Testis (tissue), 3 donors: Measurements from ENCODE around the gene RFXAP. TPM values are rescaled to one million over a fixed set of nuclear protein-coding genes. Genes with fewer than 3 reads are reported as not detected.

ENCODE experiments used
- DNase-seq: peaks from one replicate; pipeline ENCODE4 v3.0.0-alpha.2; 2019
- H3K27ac ChIP-seq, 2 donors: fragments of 200-600 bp; sonication (generic); one replicate each; pipeline ENCODE4 v1.5.1; 2019
- H3K27me3 ChIP-seq: fragments of 200-600 bp; sonication (generic); one replicate; pipeline ENCODE4 v1.5.1; 2019
- H3K36me3 ChIP-seq: fragments of 200-600 bp; sonication (generic); one replicate; pipeline ENCODE4 v1.5.1; 2017; ENCODE audit warnings: low read depth; ENCODE audit errors: missing control alignments
- H3K4me1 ChIP-seq: fragments of 200-600 bp; sonication (generic); one replicate; pipeline ENCODE4 v1.5.1; 2019
- H3K4me3 ChIP-seq, 2 donors: fragments of 200-600 bp; sonication (generic); one replicate each; pipeline ENCODE4 v1.5.1; 2017 to 2019
- H3K9me3 ChIP-seq: fragments of 200-600 bp; sonication (generic); one replicate; pipeline ENCODE4 v1.5.1; 2017
- POLR2A ChIP-seq: fragments of 450-650 bp; IDR thresholded peaks from one replicate; pipeline ENCODE4 v1.6.1; 2017; ENCODE audit warnings: antibody characterized with exemption, mild to moderate bottlenecking, moderate library complexity
- WGBS, 2 donors: methylation state at CpG; one replicate each; pipeline ENCODE4 v1.1.5; 2018; 5-methylcytosine and 5-hydroxymethylcytosine counted together
- intact Hi-C: fragments of 100-400 bp; cut with DNase I; formaldehyde crosslinking; loops from one replicate; pipeline ENCODE4 v1.15.1; 2023; ENCODE audit warnings: low total_unique reads
- polyA plus RNA-seq: library from polyadenylated mRNA; stranded (reverse); fragments of 350-450 nt; fragmentation: Illumina TruSeq; extraction: RNeasy Lipid Tissue Mini Kit (QIAGEN cat#74804); gene quantifications from one replicate; pipeline ENCODE4 v1.2.3, GENCODE V29; 2014; ENCODE audit warnings: low read depth, low replicate concordance; ENCODE audit not compliant: insufficient read depth
- total RNA-seq, 2 donors: library from RNA; depleted of rRNA; stranded (reverse); fragments of >200 nt; gene quantifications; one replicate each; pipeline ENCODE4 v1.2.3, GENCODE V29; 2016
- TF ChIP-seq, protein P1 (sequence below), 3 experiments: fragments of 450-650 bp in 2 of 3; fragments of 200-600 bp in 1 of 3; sonication (generic) in 1 of 3; IDR thresholded peaks; one replicate each; pipeline ENCODE4 v1.5.1; 2016 to 2019; ENCODE audit warnings: antibody characterized with exemption in 3 of 3, mild to moderate bottlenecking in 2 of 3, moderate library complexity in 1 of 3

Gene RFXAP
- total and polyA plus RNA-seq, 3 donors from 2014 or later = 6.6 to 11.1 (median 10.3) TPM

GRCh38 chr13:36831291-36831690 is 12.3 kb downstream of the RFXAP start:
- no peaks in the 10 kb centered on the region for H3K27me3 ChIP-seq
- H3K9me3 ChIP-seq = no peaks in the 10 kb centered on the region
- intact Hi-C loops = no loop called here
- H3K36me3 ChIP-seq = no peaks in the 10 kb centered on the region
- H3K4me1 ChIP-seq = no peaks in the 10 kb centered on the region
- no peak for TF ChIP-seq POLR2A
- TF ChIP-seq, protein P1, sequence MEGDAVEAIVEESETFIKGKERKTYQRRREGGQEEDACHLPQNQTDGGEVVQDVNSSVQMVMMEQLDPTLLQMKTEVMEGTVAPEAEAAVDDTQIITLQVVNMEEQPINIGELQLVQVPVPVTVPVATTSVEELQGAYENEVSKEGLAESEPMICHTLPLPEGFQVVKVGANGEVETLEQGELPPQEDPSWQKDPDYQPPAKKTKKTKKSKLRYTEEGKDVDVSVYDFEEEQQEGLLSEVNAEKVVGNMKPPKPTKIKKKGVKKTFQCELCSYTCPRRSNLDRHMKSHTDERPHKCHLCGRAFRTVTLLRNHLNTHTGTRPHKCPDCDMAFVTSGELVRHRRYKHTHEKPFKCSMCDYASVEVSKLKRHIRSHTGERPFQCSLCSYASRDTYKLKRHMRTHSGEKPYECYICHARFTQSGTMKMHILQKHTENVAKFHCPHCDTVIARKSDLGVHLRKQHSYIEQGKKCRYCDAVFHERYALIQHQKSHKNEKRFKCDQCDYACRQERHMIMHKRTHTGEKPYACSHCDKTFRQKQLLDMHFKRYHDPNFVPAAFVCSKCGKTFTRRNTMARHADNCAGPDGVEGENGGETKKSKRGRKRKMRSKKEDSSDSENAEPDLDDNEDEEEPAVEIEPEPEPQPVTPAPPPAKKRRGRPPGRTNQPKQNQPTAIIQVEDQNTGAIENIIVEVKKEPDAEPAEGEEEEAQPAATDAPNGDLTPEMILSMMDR (IDR thresholded peaks at IDR 0.05) = no peak
- WGBS, 2 donors = 94% methylated on average over 3 of the region's 3 CpGs
- DNase-seq = no peak
- no peak overlapping the region for H3K4me3 ChIP-seq
- H3K27ac ChIP-seq = no peak overlapping the region

DNA sequence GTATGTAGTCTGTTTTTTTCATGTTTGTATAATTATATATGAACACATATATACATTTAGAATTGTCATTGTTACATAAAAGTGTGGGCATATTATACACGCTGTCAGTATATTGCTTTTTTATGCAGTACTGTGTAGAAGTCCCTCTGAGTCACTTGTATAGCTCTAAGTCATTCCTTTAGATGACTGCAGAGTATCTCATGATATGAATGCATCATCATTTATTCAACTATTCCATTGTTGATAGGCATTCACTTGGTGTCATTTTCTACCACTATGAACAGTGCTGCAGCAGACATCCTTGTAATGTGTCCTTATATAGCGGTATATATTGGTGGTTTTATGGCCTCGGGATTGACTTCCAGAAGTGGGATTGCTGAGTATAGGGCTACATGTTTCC is 15.3 kb downstream of the RFXAP start:
- intact Hi-C loops = no loop called here
- TF ChIP-seq POLR2A = no peak
- TF ChIP-seq, protein P1 (IDR thresholded peaks at IDR 0.05) = no peak
- no peak for DNase-seq
- Histone ChIP-seq H3K27ac (no peak overlapping the region), H3K4me3 (no peak overlapping the region), H3K9me3 (no peaks in the 10 kb centered on the region), H3K36me3 (no peaks in the 10 kb centered on the region), H3K27me3 (no peaks in the 10 kb centered on the region), H3K4me1 (no peaks in the 10 kb centered on the region)
- 97 to 98% methylated on average over 3 of the region's 3 CpGs for WGBS, 2 donors

- DNase-seq = no peak
- Histone ChIP-seq H3K27me3 (no peaks in the 10 kb centered on the region), H3K4me1 (no peaks in the 10 kb centered on the region), H3K27ac (no peak overlapping the region), H3K9me3 (no peaks in the 10 kb centered on the region), H3K36me3 (no peaks in the 10 kb centered on the region), H3K4me3 (no peak overlapping the region)
- TF ChIP-seq POLR2A = no peak
- TF ChIP-seq, protein P1 (IDR thresholded peaks at IDR 0.05) = no peak
- intact Hi-C loops = no loop called here
- 49 to 57% methylated on average over 3 to 4 of the region's 4 CpGs for WGBS, 2 donors
Observed at GRCh38 chr13:36837354-36838092, 18.5 kb downstream of the RFXAP start.

- H3K27me3 ChIP-seq = no peaks in the 10 kb centered on the region
- H3K27ac ChIP-seq = no peak overlapping the region
- H3K4me1 ChIP-seq = no peaks in the 10 kb centered on the region
- intact Hi-C loops = no loop called here
- H3K9me3 ChIP-seq = no peaks in the 10 kb centered on the region
- TF ChIP-seq, protein P1 (IDR thresholded peaks at IDR 0.05) = no peak
- TF ChIP-seq POLR2A = no peak
- 59 to 70% methylated on average over 3 of the region's 3 CpGs for WGBS, 2 donors
- H3K36me3 ChIP-seq = no peaks in the 10 kb centered on the region
- DNase-seq = no peak
- H3K4me3 ChIP-seq = no peak overlapping the region
Observed at GRCh38 chr13:36839281-36839680, 20.3 kb downstream of the RFXAP start.

DNA sequence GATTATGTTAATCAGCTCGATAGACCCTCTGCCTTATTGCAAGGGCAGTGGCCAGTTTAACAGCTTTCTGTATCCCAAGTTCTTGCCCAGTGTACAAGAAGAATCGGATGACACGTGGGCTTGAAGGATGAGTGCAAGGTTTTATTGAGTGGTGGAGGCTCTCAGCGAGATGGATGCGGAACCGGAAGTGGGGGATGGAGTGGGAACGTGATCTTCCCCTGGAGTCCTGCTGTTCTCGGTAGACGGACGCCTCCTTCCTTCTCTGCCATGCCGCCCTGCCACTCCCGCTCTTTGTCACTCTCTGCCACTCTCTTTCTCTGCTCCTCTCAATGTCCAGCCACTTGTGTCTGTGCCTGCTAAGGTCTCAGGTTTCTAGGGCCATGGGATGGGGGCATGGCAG is 21.0 kb downstream of the RFXAP start:
- Histone ChIP-seq H3K36me3 (no peaks in the 10 kb centered on the region), H3K27me3 (no peaks in the 10 kb centered on the region), H3K4me3 (no peak overlapping the region), H3K27ac (no peak overlapping the region), H3K9me3 (no peaks in the 10 kb centered on the region), H3K4me1 (no peaks in the 10 kb centered on the region)
- intact Hi-C loops = no loop called here
- no peak for DNase-seq
- WGBS, 2 donors = 78 to 80% methylated on average over 12 of the region's 12 CpGs
- TF ChIP-seq POLR2A = no peak
- TF ChIP-seq, protein P1 (IDR thresholded peaks at IDR 0.05) = no peak
